Raji (cell line): Measurements from ENCODE around the gene PCK1.

Experiments used
- POLR2A ChIP-seq: IDR thresholded peaks from 2 replicates; pipeline ENCODE4 v1.6.1; 2011; ENCODE audit warnings: low read depth, low read length, control low read depth; ENCODE audit not compliant: insufficient read depth

Gene PCK1

GRCh38 chr20:57594092-57594951 is 33.4 kb downstream of the PCK1 start:
- no peak for TF ChIP-seq POLR2A

- TF ChIP-seq POLR2A = no peak
Observed at GRCh38 chr20:57595041-57596030, 34.4 kb downstream of the PCK1 start.

- no peak for TF ChIP-seq POLR2A
Observed at GRCh38 chr20:57596358-57596757, 35.4 kb downstream of the PCK1 start.

GRCh38 chr20:57596998-57597939 is 36.4 kb downstream of the PCK1 start:
- no peak for TF ChIP-seq POLR2A

GRCh38 chr20:57598060-57598459 is 37.1 kb downstream of the PCK1 start:
- no peak for TF ChIP-seq POLR2A

GRCh38 chr20:57598491-57598890 is 37.6 kb downstream of the PCK1 start:
- TF ChIP-seq POLR2A = no peak

GRCh38 chr20:57600320-57601210 is 39.7 kb downstream of the PCK1 start:
- TF ChIP-seq POLR2A = no peak

GRCh38 chr20:57601211-57601570 is 40.3 kb downstream of the PCK1 start:
- TF ChIP-seq POLR2A = no peak

GRCh38 chr20:57601737-57602136 is 40.8 kb downstream of the PCK1 start:
- no peak for TF ChIP-seq POLR2A

GRCh38 chr20:57603120-57603519 is 42.2 kb downstream of the PCK1 start:
- TF ChIP-seq POLR2A = no peak

- TF ChIP-seq POLR2A = no peak
Observed at GRCh38 chr20:57605045-57605444, 44.1 kb downstream of the PCK1 start.

- no peak for TF ChIP-seq POLR2A
Observed at GRCh38 chr20:57605878-57606277, 45.0 kb downstream of the PCK1 start.

GRCh38 chr20:57608516-57608915 is 47.6 kb downstream of the PCK1 start:
- TF ChIP-seq POLR2A = no peak

- no peak for TF ChIP-seq POLR2A
Observed at GRCh38 chr20:57609086-57609841, 48.4 kb downstream of the PCK1 start.

GRCh38 chr20:57609842-57610167 is 48.9 kb downstream of the PCK1 start:
- no peak for TF ChIP-seq POLR2A
